ENCODE data around the gene SLC16A7.

DNA sequence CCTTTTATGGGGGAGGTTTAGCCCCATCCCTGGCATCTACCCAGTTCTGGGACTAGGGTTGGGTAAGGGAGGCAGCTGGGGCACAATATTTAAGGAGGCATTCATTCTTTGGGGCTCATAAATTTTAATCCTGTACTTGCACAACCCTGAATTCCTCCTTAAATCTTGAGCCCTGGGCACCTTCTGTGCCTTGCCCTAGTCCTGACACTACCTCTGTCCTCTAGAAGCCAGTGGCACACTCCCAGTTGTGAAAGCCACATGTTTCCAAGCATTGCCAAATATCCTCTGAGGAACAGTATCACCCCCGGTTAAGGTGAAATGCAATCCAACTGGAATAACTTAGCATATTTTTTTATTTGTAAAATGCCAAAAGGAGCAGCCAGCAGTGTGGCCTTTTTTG is 36.6 kb downstream of the SLC16A7 start:
- TF ChIP-seq, protein P1, sequence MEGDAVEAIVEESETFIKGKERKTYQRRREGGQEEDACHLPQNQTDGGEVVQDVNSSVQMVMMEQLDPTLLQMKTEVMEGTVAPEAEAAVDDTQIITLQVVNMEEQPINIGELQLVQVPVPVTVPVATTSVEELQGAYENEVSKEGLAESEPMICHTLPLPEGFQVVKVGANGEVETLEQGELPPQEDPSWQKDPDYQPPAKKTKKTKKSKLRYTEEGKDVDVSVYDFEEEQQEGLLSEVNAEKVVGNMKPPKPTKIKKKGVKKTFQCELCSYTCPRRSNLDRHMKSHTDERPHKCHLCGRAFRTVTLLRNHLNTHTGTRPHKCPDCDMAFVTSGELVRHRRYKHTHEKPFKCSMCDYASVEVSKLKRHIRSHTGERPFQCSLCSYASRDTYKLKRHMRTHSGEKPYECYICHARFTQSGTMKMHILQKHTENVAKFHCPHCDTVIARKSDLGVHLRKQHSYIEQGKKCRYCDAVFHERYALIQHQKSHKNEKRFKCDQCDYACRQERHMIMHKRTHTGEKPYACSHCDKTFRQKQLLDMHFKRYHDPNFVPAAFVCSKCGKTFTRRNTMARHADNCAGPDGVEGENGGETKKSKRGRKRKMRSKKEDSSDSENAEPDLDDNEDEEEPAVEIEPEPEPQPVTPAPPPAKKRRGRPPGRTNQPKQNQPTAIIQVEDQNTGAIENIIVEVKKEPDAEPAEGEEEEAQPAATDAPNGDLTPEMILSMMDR (IDR thresholded peaks at IDR 0.05), result no peak
- TF ChIP-seq POLR2AphosphoS5 (IDR thresholded peaks at IDR 0.05; ENCODE audit: insufficient read depth in 1 of 2, low read depth in 1 of 2), result no peak
- no peak for TF ChIP-seq POLR2A (IDR thresholded peaks at IDR 0.05)

Data from vagina (tissue), 2 donors.